Gastrocnemius medialis (tissue), 4 donors: ENCODE results near the gene COA5.

Source experiments
- CTCF ChIP-seq, 5 experiments: fragments of 450-650 bp in 3 of 5; fragments of 200-600 bp in 2 of 5; sonication (generic) in 2 of 5; IDR thresholded peaks in 4 of 5; conservative IDR thresholded peaks in 1 of 5; 1 replicate in 4 of 5; 2 replicates in 1 of 5; pipeline ENCODE4 v1.5.1; 2016 to 2019; ENCODE audit warnings: antibody characterized with exemption in 5 of 5, mild to moderate bottlenecking in 3 of 5, moderate library complexity in 3 of 5
- POLR2A ChIP-seq, 2 donors: fragments of 450-650 bp; IDR thresholded peaks; one replicate each; pipeline ENCODE4 v1.6.1; 2017; ENCODE audit warnings: antibody characterized with exemption in 2 of 2, mild to moderate bottlenecking in 2 of 2, moderate library complexity in 2 of 2

DNA sequence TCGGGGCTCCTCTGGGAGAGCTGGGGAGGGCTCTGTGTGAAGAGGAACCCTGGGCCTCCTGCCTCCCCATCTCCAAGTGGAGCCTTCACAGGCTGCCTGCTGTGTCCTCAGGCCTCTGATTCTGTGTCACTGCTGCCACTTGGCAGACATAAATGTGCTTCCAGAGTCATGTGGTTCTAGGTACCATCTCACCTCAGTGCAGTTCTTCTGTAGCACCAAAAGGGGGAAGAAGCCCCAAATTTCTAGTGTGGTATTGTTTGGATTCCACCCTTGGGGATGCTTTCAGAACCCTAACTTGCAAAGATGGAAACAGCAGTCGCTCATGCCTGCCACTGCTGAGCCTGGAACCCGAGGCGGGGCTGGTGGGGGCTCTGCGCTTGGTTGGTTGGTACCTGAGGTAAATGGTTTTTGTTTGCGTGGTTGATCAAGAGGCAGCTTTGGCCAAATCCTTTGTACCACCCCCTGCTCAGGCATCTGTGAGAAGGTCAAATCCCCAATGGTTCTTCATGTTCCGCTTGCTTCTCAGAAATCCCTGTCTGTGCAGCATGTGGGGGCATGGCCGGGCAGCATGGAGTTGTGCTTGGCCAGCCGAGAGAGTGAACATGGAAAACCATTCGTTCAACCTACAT lies 27.5 kb downstream of the COA5 start:
- TF ChIP-seq POLR2A (IDR thresholded peaks at IDR 0.05) (no peak), CTCF (IDR thresholded peaks at IDR 0.05 in 4 of 5, conservative IDR thresholded peaks at IDR 0.05 in 1 of 5) (no peak)
